ENCODE measurements around the gene NXPH1. TPM values are rescaled to one million over a fixed set of nuclear protein-coding genes. Genes with fewer than 3 reads are reported as not detected.
"Not testable (repeated sequence)": the region's sequence is repeated elsewhere in the genome, so short reads cannot be mapped to it uniquely, and the experiment has no call there.

Gene NXPH1
- total RNA-seq, 1 experiment from 2014 or later = not detected

DNA sequence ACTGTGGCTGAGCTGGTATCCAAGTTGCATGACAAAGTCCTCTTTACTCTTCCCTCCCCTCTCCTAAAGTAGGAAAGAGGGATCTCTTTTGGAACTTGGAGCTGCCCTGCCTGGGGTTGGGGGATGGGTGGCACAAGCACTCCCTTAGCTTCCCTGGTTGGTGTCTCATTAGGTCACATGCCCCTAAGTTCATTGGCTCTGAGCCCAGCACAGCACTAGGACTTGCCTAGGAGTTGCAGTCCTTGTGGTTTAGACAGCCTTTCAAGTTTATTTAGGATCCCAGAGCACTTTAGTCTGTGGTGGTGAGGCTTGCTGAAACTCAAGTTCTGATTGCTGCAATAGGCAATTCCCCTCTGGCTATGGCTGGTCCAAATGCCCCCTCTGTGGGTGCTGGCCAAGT, 281.4 kb downstream of the NXPH1 start:
- Histone ChIP-seq H3K27ac (ENCODE audit: low read depth, low read length, poor library complexity, severe bottlenecking) (no peak overlapping the region), H3K4me3 (ENCODE audit: low read depth, low read length, poor library complexity, severe bottlenecking) (no peak overlapping the region), H3K4me1 (ENCODE audit: insufficient read depth, low read length, poor library complexity, severe bottlenecking) (no peaks in the 10 kb centered on the region), H3K9me3 (ENCODE audit: low read depth, low read length, poor library complexity, severe bottlenecking) (no peaks in the 10 kb centered on the region), H3K36me3 (ENCODE audit: insufficient read depth, low read length, poor library complexity, severe bottlenecking) (no peaks in the 10 kb centered on the region), H3K27me3 (replicated peaks; ENCODE audit: insufficient read depth, low read depth, low read length, poor library complexity) (no peaks in the 10 kb centered on the region)
- intact Hi-C loops (cut with micrococcal nuclease; ENCODE audit: unreplicated experiment) = no loop called here
- no peak for DNase-seq (ENCODE audit: low spot score)
- ChIA-PET CTCF (no interaction called here), POLR2A (ENCODE audit: low non-redundant PET) (no interaction called here)
- no TSS peak for BruUV-seq (replicated peaks)
- TF ChIP-seq, protein P1, sequence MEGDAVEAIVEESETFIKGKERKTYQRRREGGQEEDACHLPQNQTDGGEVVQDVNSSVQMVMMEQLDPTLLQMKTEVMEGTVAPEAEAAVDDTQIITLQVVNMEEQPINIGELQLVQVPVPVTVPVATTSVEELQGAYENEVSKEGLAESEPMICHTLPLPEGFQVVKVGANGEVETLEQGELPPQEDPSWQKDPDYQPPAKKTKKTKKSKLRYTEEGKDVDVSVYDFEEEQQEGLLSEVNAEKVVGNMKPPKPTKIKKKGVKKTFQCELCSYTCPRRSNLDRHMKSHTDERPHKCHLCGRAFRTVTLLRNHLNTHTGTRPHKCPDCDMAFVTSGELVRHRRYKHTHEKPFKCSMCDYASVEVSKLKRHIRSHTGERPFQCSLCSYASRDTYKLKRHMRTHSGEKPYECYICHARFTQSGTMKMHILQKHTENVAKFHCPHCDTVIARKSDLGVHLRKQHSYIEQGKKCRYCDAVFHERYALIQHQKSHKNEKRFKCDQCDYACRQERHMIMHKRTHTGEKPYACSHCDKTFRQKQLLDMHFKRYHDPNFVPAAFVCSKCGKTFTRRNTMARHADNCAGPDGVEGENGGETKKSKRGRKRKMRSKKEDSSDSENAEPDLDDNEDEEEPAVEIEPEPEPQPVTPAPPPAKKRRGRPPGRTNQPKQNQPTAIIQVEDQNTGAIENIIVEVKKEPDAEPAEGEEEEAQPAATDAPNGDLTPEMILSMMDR (conservative IDR thresholded peaks at IDR 0.05; ENCODE audit: low read depth, low read length) = no peak
- no peak for TF ChIP-seq EZH2 (IDR thresholded peaks at IDR 0.05; ENCODE audit: borderline replicate concordance, low read depth, low read length, poor library complexity, severe bottlenecking)

DNA sequence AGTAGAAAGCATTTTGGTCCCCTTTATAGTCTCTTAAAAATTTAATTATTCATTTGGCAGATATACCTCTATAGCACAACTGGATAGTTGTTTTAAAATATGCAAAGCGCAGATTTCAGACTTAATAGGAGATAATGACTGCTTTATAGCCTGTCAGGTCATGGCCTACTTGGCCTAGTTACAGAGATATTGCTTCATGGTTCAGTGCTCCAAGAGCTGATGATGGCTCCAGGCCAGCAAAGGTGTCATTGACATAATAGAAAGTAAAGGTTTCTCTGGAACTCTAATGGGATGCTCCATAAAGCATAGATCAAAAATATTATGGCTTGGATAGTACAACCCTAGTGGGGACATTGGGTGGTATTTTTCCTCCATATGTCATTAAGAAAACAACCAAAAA, 285.7 kb downstream of the NXPH1 start:
- no peak overlapping the region for H3K4me3 ChIP-seq (ENCODE audit: low read depth, low read length, poor library complexity, severe bottlenecking)
- no peak for TF ChIP-seq EZH2 (IDR thresholded peaks at IDR 0.05; ENCODE audit: borderline replicate concordance, low read depth, low read length, poor library complexity, severe bottlenecking)
- TF ChIP-seq, protein P1 (conservative IDR thresholded peaks at IDR 0.05; ENCODE audit: low read depth, low read length) = no peak
- POLR2A ChIA-PET (ENCODE audit: low non-redundant PET) = interaction anchor here (0.6 kb wide), 1 partner anchor 63 kb away, joined by 3 read pairs; no protein-coding TSS in a partner anchor
- intact Hi-C loops (cut with micrococcal nuclease; ENCODE audit: unreplicated experiment) = no loop called here
- BruUV-seq (replicated peaks) = no TSS peak
- H3K9me3 ChIP-seq (ENCODE audit: low read depth, low read length, poor library complexity, severe bottlenecking) = no peaks in the 10 kb centered on the region
- H3K36me3 ChIP-seq (ENCODE audit: insufficient read depth, low read length, poor library complexity, severe bottlenecking) = no peaks in the 10 kb centered on the region
- H3K27me3 ChIP-seq (replicated peaks; ENCODE audit: insufficient read depth, low read depth, low read length, poor library complexity) = no peaks in the 10 kb centered on the region
- DNase-seq (ENCODE audit: low spot score) = no peak
- H3K4me1 ChIP-seq (ENCODE audit: insufficient read depth, low read length, poor library complexity, severe bottlenecking) = no peaks in the 10 kb centered on the region
- CTCF ChIA-PET = no interaction called here
- no peak overlapping the region for H3K27ac ChIP-seq (ENCODE audit: low read depth, low read length, poor library complexity, severe bottlenecking)

DNA sequence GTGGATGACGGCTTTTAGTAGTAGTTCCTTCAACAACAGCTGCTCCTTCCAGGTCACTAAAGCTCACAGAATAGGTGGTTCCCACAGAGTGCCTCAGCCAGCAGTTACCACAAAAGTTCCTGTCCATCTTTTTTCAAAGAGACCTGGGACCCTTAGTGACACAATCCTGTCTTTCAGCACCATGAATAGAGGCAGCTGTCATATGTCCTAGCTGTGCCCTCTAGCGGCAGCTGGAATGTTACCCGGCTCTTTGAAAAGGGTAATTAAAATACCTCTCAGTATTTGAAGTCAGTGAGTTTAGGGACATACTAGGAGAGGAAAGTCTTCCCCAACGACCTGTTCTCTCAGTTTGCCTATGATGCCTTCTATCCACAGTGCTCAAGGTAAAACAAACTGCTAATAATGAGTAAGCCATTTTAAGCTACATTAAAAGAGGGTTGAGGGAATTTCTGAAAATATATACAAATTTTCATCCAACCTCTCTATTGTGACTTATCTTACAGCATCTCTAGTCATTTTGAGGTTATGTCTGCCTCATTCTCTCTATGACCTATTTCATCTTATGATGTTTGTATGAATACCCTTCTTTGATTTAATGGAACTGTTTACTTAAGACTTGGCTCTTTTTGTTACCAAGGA, 290.8 kb downstream of the NXPH1 start:
- intact Hi-C loops (cut with micrococcal nuclease; ENCODE audit: unreplicated experiment) = loop anchor here (1.0 kb wide), 1 partner anchor 288 kb away; no protein-coding TSS in a partner anchor
- no peak overlapping the region for H3K4me3 ChIP-seq (ENCODE audit: low read depth, low read length, poor library complexity, severe bottlenecking)
- ChIA-PET POLR2A (ENCODE audit: low non-redundant PET) (no interaction called here), CTCF (interaction anchor here (0.5 kb wide), 1 partner anchor 647 kb away, joined by 11 read pairs; no protein-coding TSS in a partner anchor)
- no peaks in the 10 kb centered on the region for H3K4me1 ChIP-seq (ENCODE audit: insufficient read depth, low read length, poor library complexity, severe bottlenecking)
- peak; percentile 54 for DNase-seq (ENCODE audit: low spot score)
- TF ChIP-seq, protein P1 (conservative IDR thresholded peaks at IDR 0.05; ENCODE audit: low read depth, low read length) = peak; percentile 75
- no peak for TF ChIP-seq EZH2 (IDR thresholded peaks at IDR 0.05; ENCODE audit: borderline replicate concordance, low read depth, low read length, poor library complexity, severe bottlenecking)
- no peaks in the 10 kb centered on the region for H3K9me3 ChIP-seq (ENCODE audit: low read depth, low read length, poor library complexity, severe bottlenecking)
- H3K27ac ChIP-seq (ENCODE audit: low read depth, low read length, poor library complexity, severe bottlenecking) = no peak overlapping the region
- BruUV-seq (replicated peaks) = no TSS peak
- H3K27me3 ChIP-seq (replicated peaks; ENCODE audit: insufficient read depth, low read depth, low read length, poor library complexity) = no peaks in the 10 kb centered on the region
- no peaks in the 10 kb centered on the region for H3K36me3 ChIP-seq (ENCODE audit: insufficient read depth, low read length, poor library complexity, severe bottlenecking)

DNA sequence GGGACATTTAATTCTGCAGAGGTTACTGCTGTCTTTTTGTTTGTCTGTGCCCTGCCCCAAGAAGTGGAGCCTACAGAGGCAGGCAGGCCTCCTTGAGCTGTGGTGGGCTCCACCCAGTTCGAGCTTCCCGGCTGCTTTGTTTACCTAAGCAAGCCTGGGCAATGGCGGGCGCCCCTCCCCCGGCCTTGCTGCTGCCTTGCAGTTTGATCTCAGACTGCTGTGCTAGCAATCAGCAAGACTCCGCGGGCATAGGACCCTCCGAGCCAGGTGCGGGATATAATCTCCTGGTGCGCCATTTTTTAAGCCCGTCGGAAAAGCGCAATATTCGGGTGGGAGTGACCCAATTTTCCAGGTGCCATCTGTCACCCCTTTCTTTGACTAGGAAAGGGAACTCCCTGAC, 298.3 kb downstream of the NXPH1 start:
- BruUV-seq (replicated peaks); H3K4me1 ChIP-seq (ENCODE audit: insufficient read depth, low read length, poor library complexity, severe bottlenecking); intact Hi-C loops (cut with micrococcal nuclease; ENCODE audit: unreplicated experiment); H3K27ac ChIP-seq (ENCODE audit: low read depth, low read length, poor library complexity, severe bottlenecking); H3K9me3 ChIP-seq (ENCODE audit: low read depth, low read length, poor library complexity, severe bottlenecking); H3K27me3 ChIP-seq (replicated peaks; ENCODE audit: insufficient read depth, low read depth, low read length, poor library complexity); DNase-seq (ENCODE audit: low spot score); POLR2A ChIA-PET (ENCODE audit: low non-redundant PET); CTCF ChIA-PET; H3K4me3 ChIP-seq (ENCODE audit: low read depth, low read length, poor library complexity, severe bottlenecking); H3K36me3 ChIP-seq (ENCODE audit: insufficient read depth, low read length, poor library complexity, severe bottlenecking): not testable (repeated sequence)

Data from A673 (cell line).